WI38 (cell line): ENCODE results near the gene PLA2G15.

Experiments
- H3K4me3 ChIP-seq: 2 replicates; pipeline ENCODE4 v1.5.1; 2011; ENCODE audit warnings: low read depth, mild to moderate bottlenecking, control low read depth, low read length
- CTCF ChIP-seq: IDR thresholded peaks from 2 replicates; pipeline ENCODE4 v1.5.1; 2012; ENCODE audit warnings: low read depth, mild to moderate bottlenecking, control low read depth, low read length

The PLA2G15 gene

GRCh38 chr16:68228652-68229051 lies 16.5 kb upstream of the PLA2G15 start:
- H3K4me3 ChIP-seq = no peak overlapping the region
- no peak for TF ChIP-seq CTCF

- TF ChIP-seq CTCF = peak; percentile 90
- H3K4me3 ChIP-seq = no peak overlapping the region
These were observed 15.6 kb upstream of the PLA2G15 start for GRCh38 chr16:68229431-68230175.

DNA sequence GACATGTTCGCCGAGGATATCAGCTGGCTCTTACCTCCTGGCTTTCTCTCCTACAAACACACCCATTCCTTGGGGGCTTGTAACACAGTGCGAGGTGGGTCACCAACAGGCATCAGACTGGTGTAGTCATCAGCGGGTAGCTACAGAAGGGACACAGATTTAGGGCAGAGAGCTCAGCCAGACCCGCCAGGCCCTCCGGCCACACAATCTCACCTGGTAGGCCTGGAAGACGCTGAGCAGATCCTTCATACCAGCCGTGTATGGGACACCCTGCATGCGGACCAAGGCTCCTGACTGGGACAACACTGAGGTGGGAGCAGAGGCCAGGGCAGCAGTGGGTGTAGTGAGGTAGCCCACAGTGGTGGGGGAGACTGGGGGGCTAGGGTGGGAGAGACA lies 15.0 kb upstream of the PLA2G15 start:
- no peak overlapping the region for H3K4me3 ChIP-seq
- TF ChIP-seq CTCF = no peak

GRCh38 chr16:68230956-68231355 lies 14.2 kb upstream of the PLA2G15 start:
- no peak overlapping the region for H3K4me3 ChIP-seq
- no peak for TF ChIP-seq CTCF

GRCh38 chr16:68231384-68232136 lies 13.6 kb upstream of the PLA2G15 start:
- no peak for TF ChIP-seq CTCF
- no peak overlapping the region for H3K4me3 ChIP-seq

DNA sequence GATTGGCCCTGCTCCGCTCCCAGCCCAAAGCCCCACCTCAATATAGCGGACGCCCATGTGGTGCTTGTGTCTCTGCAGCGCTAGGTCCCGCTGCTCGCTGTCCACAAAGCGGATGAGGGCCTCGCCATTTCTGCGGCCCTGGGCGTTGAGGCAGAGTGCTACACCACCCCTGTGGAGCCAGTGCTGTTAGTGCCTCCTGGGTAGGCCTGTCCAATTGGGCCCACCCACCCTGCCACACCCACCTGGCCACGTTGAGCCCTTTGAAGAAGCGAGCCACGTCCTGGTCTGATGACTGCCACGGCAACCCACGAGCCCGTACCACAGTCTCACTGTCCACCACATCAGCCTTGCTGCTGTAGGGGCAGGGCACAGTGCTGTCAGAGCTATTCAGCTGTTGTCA lies 12.8 kb upstream of the PLA2G15 start:
- H3K4me3 ChIP-seq = no peak overlapping the region
- TF ChIP-seq CTCF = no peak
